MM.1S (cell line): ENCODE results near the gene CBLN3.
"Not testable (repeated sequence)": the region's sequence is repeated elsewhere in the genome, so short reads cannot be mapped to it uniquely, and the experiment has no call there.

ENCODE experiments used
- DNase-seq: peaks from one replicate; pipeline ENCODE4 v3.0.0-alpha.2; 2015
- H2AFZ ChIP-seq: fragments of 300-600 bp; sonication (generic); 2 replicates; pipeline ENCODE4 v1.6.0; 2016; ENCODE audit warnings: antibody characterized with exemption, low read length
- H3F3A ChIP-seq: fragments of 300-600 bp; sonication (generic); 2 replicates; pipeline ENCODE4 v1.6.1; 2016; ENCODE audit warnings: mild to moderate bottlenecking, antibody characterized with exemption, low read length, moderate library complexity, mixed read lengths; ENCODE audit not compliant: insufficient read depth
- H3K27ac ChIP-seq: fragments of 300-600 bp; sonication (generic); 2 replicates; pipeline ENCODE4 v1.5.1; 2016; ENCODE audit warnings: mild to moderate bottlenecking, low read length
- H3K27me3 ChIP-seq: fragments of 300-600 bp; sonication (generic); replicated peaks from 2 replicates; pipeline ENCODE4 v1.6.0; 2016; ENCODE audit warnings: low read length; ENCODE audit not compliant: insufficient read depth
- H3K36me3 ChIP-seq: fragments of 300-600 bp; sonication (generic); replicated peaks from 2 replicates; pipeline ENCODE4 v1.6.1; 2016; ENCODE audit warnings: mild to moderate bottlenecking, low read length, mixed read lengths; ENCODE audit not compliant: insufficient read depth
- H3K4me1 ChIP-seq: fragments of 300-600 bp; sonication (generic); 2 replicates; pipeline ENCODE4 v1.6.1; 2016; ENCODE audit warnings: low read length, mixed read lengths
- H3K4me2 ChIP-seq: fragments of 300-600 bp; sonication (generic); 2 replicates; pipeline ENCODE4 v1.6.0; 2016; ENCODE audit warnings: low read depth, low read length
- H3K4me3 ChIP-seq: fragments of 300-600 bp; sonication (generic); 2 replicates; pipeline ENCODE4 v1.5.1; 2016; ENCODE audit warnings: low read length, mixed read lengths
- H3K79me2 ChIP-seq: fragments of 300-600 bp; sonication (generic); 2 replicates; pipeline ENCODE4 v1.6.1; 2016; ENCODE audit warnings: mixed run types, low read length, mixed read lengths
- H3K9ac ChIP-seq: fragments of 300-600 bp; sonication (generic); 2 replicates; pipeline ENCODE4 v1.6.1; 2016; ENCODE audit warnings: low read length, mixed read lengths
- H3K9me2 ChIP-seq: fragments of 300-600 bp; sonication (generic); replicated peaks from 2 replicates; pipeline ENCODE4 v1.6.1; 2016; ENCODE audit warnings: mild to moderate bottlenecking, low read length, mixed read lengths; ENCODE audit not compliant: insufficient read depth
- H3K9me3 ChIP-seq: fragments of 300-600 bp; sonication (generic); replicated peaks from 2 replicates; pipeline ENCODE4 v1.6.1; 2016; ENCODE audit warnings: mild to moderate bottlenecking, low read length, mixed read lengths; ENCODE audit not compliant: insufficient read depth
- H4K20me1 ChIP-seq: fragments of 300-600 bp; sonication (generic); 2 replicates; pipeline ENCODE4 v1.6.1; 2016; ENCODE audit warnings: mild to moderate bottlenecking, low read length, moderate library complexity, mixed read lengths; ENCODE audit not compliant: insufficient read depth
- CTCF ChIP-seq: fragments of 300-600 bp; sonication (generic); IDR thresholded peaks from 2 replicates; pipeline ENCODE4 v1.5.1; 2016; ENCODE audit warnings: antibody characterized with exemption, low read length, mixed read lengths
- EZH2 ChIP-seq: fragments of 300-600 bp; sonication (generic); optimal IDR thresholded peaks from 2 replicates; pipeline ENCODE3; 2017; ENCODE audit warnings: low read depth, mild to moderate bottlenecking, antibody characterized with exemption, low read length, mixed read lengths
- EZH2phosphoT487 ChIP-seq: fragments of 300-600 bp; sonication (generic); IDR thresholded peaks from 2 replicates; pipeline ENCODE4 v1.6.1; 2018; ENCODE audit warnings: antibody characterized with exemption, low read length

The CBLN3 gene

GRCh38 chr14:24390701-24391468 lies 38.6 kb downstream of the CBLN3 start:
- no peaks in the 10 kb centered on the region for H3K36me3 ChIP-seq
- TF ChIP-seq CTCF: no peak
- no peak for TF ChIP-seq EZH2
- no peak for TF ChIP-seq EZH2phosphoT487
- H4K20me1 ChIP-seq: no peaks in the 10 kb centered on the region
- no peak overlapping the region for H3K9ac ChIP-seq
- H3K27me3 ChIP-seq: no peaks in the 10 kb centered on the region
- no peak overlapping the region for H3K4me3 ChIP-seq
- DNase-seq: no peak
- no peak overlapping the region for H3K4me2 ChIP-seq
- no peaks in the 10 kb centered on the region for H3K9me2 ChIP-seq
- H3K27ac ChIP-seq: no peak overlapping the region
- no peaks in the 10 kb centered on the region for H3K9me3 ChIP-seq
- no peak overlapping the region for H2AFZ ChIP-seq
- H3F3A ChIP-seq: no peaks in the 10 kb centered on the region
- H3K79me2 ChIP-seq: no peaks in the 10 kb centered on the region
- no peaks in the 10 kb centered on the region for H3K4me1 ChIP-seq

- no peak for DNase-seq
- H3K4me2 ChIP-seq: no peak overlapping the region
- no peak overlapping the region for H3K9ac ChIP-seq
- no peaks in the 10 kb centered on the region for H3F3A ChIP-seq
- no peaks in the 10 kb centered on the region for H3K9me3 ChIP-seq
- no peaks in the 10 kb centered on the region for H3K9me2 ChIP-seq
- no peaks in the 10 kb centered on the region for H3K4me1 ChIP-seq
- no peaks in the 10 kb centered on the region for H4K20me1 ChIP-seq
- no peak overlapping the region for H3K4me3 ChIP-seq
- no peak overlapping the region for H2AFZ ChIP-seq
- no peaks in the 10 kb centered on the region for H3K27me3 ChIP-seq
- no peaks in the 10 kb centered on the region for H3K36me3 ChIP-seq
- no peak overlapping the region for H3K27ac ChIP-seq
- H3K79me2 ChIP-seq: no peaks in the 10 kb centered on the region
- TF ChIP-seq CTCF (no peak), EZH2phosphoT487 (no peak), EZH2 (no peak)
These were observed 40.1 kb downstream of the CBLN3 start for GRCh38 chr14:24389226-24389848.

- Histone ChIP-seq H3K9me3 (no peaks in the 10 kb centered on the region), H3K36me3 (no peaks in the 10 kb centered on the region), H3F3A (no peaks in the 10 kb centered on the region), H3K79me2 (no peaks in the 10 kb centered on the region), H3K27me3 (no peaks in the 10 kb centered on the region), H3K27ac (no peak overlapping the region), H3K9me2 (no peaks in the 10 kb centered on the region), H2AFZ (no peak overlapping the region), H3K4me3 (no peak overlapping the region), H3K4me2 (no peak overlapping the region), H3K9ac (no peak overlapping the region), H4K20me1 (no peaks in the 10 kb centered on the region), H3K4me1 (no peaks in the 10 kb centered on the region)
- TF ChIP-seq EZH2 (no peak), CTCF (no peak), EZH2phosphoT487 (no peak)
- no peak for DNase-seq
These were observed 40.8 kb downstream of the CBLN3 start for GRCh38 chr14:24388474-24389179.

- H3K9me2 ChIP-seq, DNase-seq, H3K27me3 ChIP-seq, H3K27ac ChIP-seq, H3F3A ChIP-seq, H3K4me2 ChIP-seq, H4K20me1 ChIP-seq, H3K9ac ChIP-seq, H3K36me3 ChIP-seq, H3K9me3 ChIP-seq, H2AFZ ChIP-seq, H3K4me1 ChIP-seq, H3K4me3 ChIP-seq, H3K79me2 ChIP-seq: not testable (repeated sequence)
These were observed 41.9 kb downstream of the CBLN3 start for GRCh38 chr14:24387579-24387978.
